GM23338 (cell line): ENCODE data around the gene C8G. TPM values are rescaled to one million over a fixed set of nuclear protein-coding genes. Genes with fewer than 3 reads are reported as not detected.

ENCODE experiments used
- ATAC-seq: fragments of 200-7000 bp; cut with Tn5 transposase; 3 replicates; pipeline ENCODE4 v1.9.1; 2020
- DNase-seq: peaks from one replicate; pipeline ENCODE4 v3.0.0-alpha.2; 2015; ENCODE audit warnings: low spot score
- H2AFZ ChIP-seq: fragments of 200-600 bp; sonication (generic); 2 replicates; pipeline ENCODE4 v1.8.0; 2016; ENCODE audit warnings: antibody characterized with exemption, mild to moderate bottlenecking, moderate library complexity
- H3F3A ChIP-seq: fragments of 200-600 bp; sonication (generic); replicated peaks from 2 replicates; pipeline ENCODE4 v1.8.0; 2017; ENCODE audit warnings: antibody characterized with exemption, mixed run types, low read depth
- H3K27ac ChIP-seq: fragments of 200-600 bp; sonication (generic); 2 replicates; pipeline ENCODE4 v1.6.1; 2016; ENCODE audit warnings: low read depth
- H3K27me3 ChIP-seq: fragments of 200-600 bp; sonication (generic); 2 replicates; pipeline ENCODE4 v1.8.0; 2016; ENCODE audit warnings: mild to moderate bottlenecking, mixed run types, moderate library complexity; ENCODE audit not compliant: insufficient read depth
- H3K36me3 ChIP-seq: fragments of 200-600 bp; sonication (generic); 2 replicates; pipeline ENCODE4 v1.8.0; 2016; ENCODE audit warnings: mild to moderate bottlenecking; ENCODE audit not compliant: insufficient read depth
- H3K4me1 ChIP-seq: fragments of 200-600 bp; sonication (generic); 2 replicates; pipeline ENCODE4 v1.8.0; 2016; ENCODE audit warnings: mild to moderate bottlenecking, moderate library complexity; ENCODE audit not compliant: insufficient read depth
- H3K4me2 ChIP-seq: fragments of 200-600 bp; sonication (generic); 2 replicates; pipeline ENCODE4 v1.7.1; 2017; ENCODE audit warnings: mixed run types
- H3K4me3 ChIP-seq: fragments of 200-600 bp; sonication (generic); 2 replicates; pipeline ENCODE4 v1.6.1; 2016; ENCODE audit warnings: mixed run types
- H3K79me2 ChIP-seq: fragments of 200-600 bp; sonication (generic); replicated peaks from 2 replicates; pipeline ENCODE4 v1.8.0; 2017; ENCODE audit warnings: mild to moderate bottlenecking; ENCODE audit not compliant: insufficient read depth
- H3K9me2 ChIP-seq: fragments of 200-600 bp; sonication (generic); 2 replicates; pipeline ENCODE4 v1.8.0; 2017; ENCODE audit not compliant: insufficient read depth
- H4K20me1 ChIP-seq: fragments of 200-600 bp; sonication (generic); replicated peaks from 2 replicates; pipeline ENCODE4 v1.8.0; 2017; ENCODE audit warnings: mild to moderate bottlenecking; ENCODE audit not compliant: insufficient read depth
- H3K27ac Mint-ChIP-seq: 2 replicates; pipeline ENCODE4 v1.8.0; 2020; ENCODE audit warnings: inconsistent platforms, mild to moderate bottlenecking, moderate library complexity, mixed read lengths
- H3K27me3 Mint-ChIP-seq: 3 replicates; pipeline ENCODE4 v1.8.0; 2022; ENCODE audit warnings: low read depth, mild to moderate bottlenecking, moderate library complexity, mixed read lengths, inconsistent platforms; ENCODE audit not compliant: insufficient read depth, poor library complexity
- H3K36me3 Mint-ChIP-seq: 3 replicates; pipeline ENCODE4 v1.8.0; 2021; ENCODE audit warnings: low read depth, mild to moderate bottlenecking, inconsistent platforms, moderate library complexity, mixed read lengths
- H3K4me1 Mint-ChIP-seq: 3 replicates; pipeline ENCODE4 v1.8.0; 2020; ENCODE audit warnings: mild to moderate bottlenecking, inconsistent platforms, mixed read lengths
- H3K4me3 Mint-ChIP-seq: 3 replicates; pipeline ENCODE4 v1.8.0; 2021; ENCODE audit warnings: moderate library complexity, mild to moderate bottlenecking, inconsistent platforms, mixed read lengths
- H3K9me3 Mint-ChIP-seq: 3 replicates; pipeline ENCODE4 v1.8.0; 2020; ENCODE audit warnings: moderate library complexity, mild to moderate bottlenecking, inconsistent platforms, mixed read lengths
- CREB1 ChIP-seq: fragments of 250-450 bp; sonication (Bioruptor Pico); IDR thresholded peaks from 2 replicates; pipeline ENCODE4 v1.5.0; 2020; ENCODE audit warnings: low read depth, mild to moderate bottlenecking, moderate library complexity
- CTCF ChIP-seq, 2 experiments: fragments of 200-600 bp in 1 of 2; sonication (generic) in 1 of 2; conservative IDR thresholded peaks; 2 replicates each; pipeline versions ENCODE4 v1.5.1 to v1.6.1; 2016 to 2017; ENCODE audit warnings: antibody characterized with exemption in 2 of 2, low read depth in 2 of 2, mild to moderate bottlenecking in 2 of 2, moderate library complexity in 1 of 2
- ETS1 ChIP-seq: IDR thresholded peaks from 2 replicates; pipeline ENCODE4 v1.6.1; 2016; ENCODE audit warnings: antibody characterized with exemption
- EZH2 ChIP-seq: fragments of 200-600 bp; sonication (generic); IDR thresholded peaks from one replicate; pipeline ENCODE4 v1.8.0; 2017; ENCODE audit warnings: antibody characterized with exemption, mild to moderate bottlenecking, low read depth; ENCODE audit not compliant: unreplicated experiment
- EZH2phosphoT487 ChIP-seq: fragments of 200-600 bp; sonication (generic); IDR thresholded peaks from one replicate; pipeline ENCODE4 v1.8.1; 2018; ENCODE audit warnings: antibody characterized with exemption; ENCODE audit not compliant: unreplicated experiment
- JUNB ChIP-seq: IDR thresholded peaks from one replicate; pipeline ENCODE4 v1.6.1; 2016; ENCODE audit warnings: antibody characterized with exemption; ENCODE audit not compliant: unreplicated experiment
- NANOG ChIP-seq: IDR thresholded peaks from 2 replicates; pipeline ENCODE4 v1.6.1; 2016; ENCODE audit warnings: antibody characterized with exemption, borderline replicate concordance
- POLR2AphosphoS5 ChIP-seq: IDR thresholded peaks from 2 replicates; pipeline ENCODE4 v1.6.1; 2016; ENCODE audit warnings: antibody characterized with exemption, low read depth
- REST ChIP-seq: IDR thresholded peaks from one replicate; pipeline ENCODE4 v1.6.1; 2018; ENCODE audit warnings: antibody characterized with exemption; ENCODE audit not compliant: unreplicated experiment
- STAT1 ChIP-seq: IDR thresholded peaks from one replicate; pipeline ENCODE4 v1.6.1; 2016; ENCODE audit warnings: antibody characterized with exemption; ENCODE audit not compliant: unreplicated experiment
- ZNF114 ChIP-seq: fragments of 250-450 bp; sonication (Bioruptor Pico); IDR thresholded peaks from 2 replicates; pipeline ENCODE4 v1.5.0; 2020; ENCODE audit warnings: mild to moderate bottlenecking, moderate library complexity
- ZNF331 ChIP-seq: fragments of 250-450 bp; sonication (Bioruptor Pico); IDR thresholded peaks from 2 replicates; pipeline ENCODE4 v1.5.0; 2020; ENCODE audit warnings: low read depth, mild to moderate bottlenecking, moderate library complexity
- ZNF462 ChIP-seq: fragments of 250-450 bp; sonication (Bioruptor Pico); IDR thresholded peaks from 2 replicates; pipeline ENCODE4 v1.5.0; 2020; ENCODE audit warnings: mild to moderate bottlenecking, moderate library complexity
- polyA plus RNA-seq: library from polyadenylated mRNA; unstranded; fragments of >200 nt; fragmentation: Nextera tagmentation; extraction: Ambion mirVana; gene quantifications from 2 replicates; pipeline ENCODE4 v1.2.1, GENCODE V29; 2016
- total RNA-seq: library from RNA; depleted of rRNA; stranded (reverse); fragments of >200 nt; shearing (Covaris generic); gene quantifications from 2 replicates; pipeline ENCODE4 v1.2.3, GENCODE V29; 2014

Gene C8G
- total and polyA plus RNA-seq, 2 experiments from 2014 or later: not detected

- Histone ChIP-seq H4K20me1 (peaks cover 12% of the 10 kb centered on the region), H2AFZ (no peak overlapping the region), H3K27ac (no peak overlapping the region), H3F3A (0 out of 2 replicates have a peak, but pooled peaks cover 3% of the 10 kb centered on the region), H3K4me3 (no peak overlapping the region), H3K9me2 (no peaks in the 10 kb centered on the region), H3K36me3 (no peaks in the 10 kb centered on the region), H3K79me2 (0 out of 2 replicates have a peak, but pooled peaks cover 5% of the 10 kb centered on the region), H3K4me1 (no peaks in the 10 kb centered on the region; the same call in 1 of the 2 replicates), H3K27me3 (no peaks in the 10 kb centered on the region), H3K4me2 (no peak overlapping the region)
- TF ChIP-seq JUNB (no peak), STAT1 (no peak), NANOG (no peak), ZNF331 (CRISPR knock-in tag) (no peak), ETS1 (no peak), CTCF (conservative IDR thresholded peaks at IDR 0.05; ENCODE audit: low read depth in 2 of 2) (no peak), CREB1 (CRISPR knock-in tag) (no peak), EZH2 (no peak), POLR2AphosphoS5 (no peak), ZNF114 (CRISPR knock-in tag) (no peak), ZNF462 (CRISPR knock-in tag) (no peak), EZH2phosphoT487 (no peak), REST (no peak)
- Mint-ChIP-seq H3K9me3 (no peaks in the 10 kb centered on the region), H3K4me3 (no peak overlapping the region), H3K27me3 (peaks cover 10% of the 10 kb centered on the region), H3K27ac (no peak overlapping the region), H3K4me1 (peaks cover 5% of the 10 kb centered on the region), H3K36me3 (peaks cover 40% of the 10 kb centered on the region)
- ATAC-seq (no peak), DNase-seq (no peak)
Measured at GRCh38 chr9:136939996-136940525, 5.0 kb upstream of the C8G start.
